HAP-1 (cell line): ENCODE results near the gene LRIG1.

Experiments
- DNase-seq, 2 experiments: peaks; one replicate each; pipeline ENCODE4 v3.0.0-alpha.2; 2016 to 2020; ENCODE audit warnings: low spot score in 2 of 2
- H3K27me3 ChIP-seq: fragments of 250-450 bp; sonication (Bioruptor Pico); 2 replicates; pipeline ENCODE4 v1.5.1; 2020; ENCODE audit warnings: low read depth, mild to moderate bottlenecking, moderate library complexity
- H3K36me3 ChIP-seq: fragments of 250-450 bp; sonication (Bioruptor Pico); replicated peaks from 2 replicates; pipeline ENCODE4 v1.5.1; 2020; ENCODE audit warnings: mild to moderate bottlenecking
- H3K4me1 ChIP-seq: fragments of 250-450 bp; sonication (Bioruptor Pico); 2 replicates; pipeline ENCODE4 v1.5.1; 2020; ENCODE audit warnings: mild to moderate bottlenecking
- H3K4me3 ChIP-seq: fragments of 250-450 bp; sonication (Bioruptor Pico); 2 replicates; pipeline ENCODE4 v1.5.1; 2020; ENCODE audit warnings: mild to moderate bottlenecking, moderate library complexity
- H3K9me3 ChIP-seq: fragments of 250-450 bp; sonication (Bioruptor Pico); 2 replicates; pipeline ENCODE4 v1.5.1; 2020; ENCODE audit warnings: mild to moderate bottlenecking, moderate library complexity
- in situ Hi-C: fragments of 300-500 bp; cut with MboI; formaldehyde crosslinking; loops from 3 replicates; pipeline ENCODE4 v1.14.3; 2020; ENCODE audit warnings: low sequenced_read_pairs, inconsistent platforms, mixed read lengths

Gene LRIG1

DNA sequence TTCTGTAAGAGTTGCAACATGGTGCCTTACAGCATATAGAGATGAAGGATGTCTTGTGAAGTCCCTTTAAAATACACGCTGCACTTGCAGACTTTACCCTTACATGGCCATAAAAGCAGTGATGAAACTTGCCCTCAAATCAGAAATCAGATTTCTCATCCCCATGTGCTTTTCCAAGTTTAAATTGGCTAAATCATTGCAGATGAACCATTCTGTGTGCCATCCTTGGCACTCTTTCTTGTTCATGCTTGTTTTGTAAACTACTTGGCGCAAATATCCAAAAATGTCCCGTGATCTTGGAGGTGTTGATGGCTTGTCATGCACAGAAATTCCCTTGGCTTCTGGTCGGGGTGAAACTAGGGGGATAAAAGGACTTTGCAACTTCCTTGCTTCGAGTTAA is 135.7 kb downstream of the LRIG1 start:
- Histone ChIP-seq H3K27me3 (no peaks in the 10 kb centered on the region), H3K9me3 (no peaks in the 10 kb centered on the region), H3K36me3 (no peaks in the 10 kb centered on the region), H3K4me3 (no peak overlapping the region), H3K4me1 (no peaks in the 10 kb centered on the region)
- in situ Hi-C loops: no loop called here
- DNase-seq: no peak

DNA sequence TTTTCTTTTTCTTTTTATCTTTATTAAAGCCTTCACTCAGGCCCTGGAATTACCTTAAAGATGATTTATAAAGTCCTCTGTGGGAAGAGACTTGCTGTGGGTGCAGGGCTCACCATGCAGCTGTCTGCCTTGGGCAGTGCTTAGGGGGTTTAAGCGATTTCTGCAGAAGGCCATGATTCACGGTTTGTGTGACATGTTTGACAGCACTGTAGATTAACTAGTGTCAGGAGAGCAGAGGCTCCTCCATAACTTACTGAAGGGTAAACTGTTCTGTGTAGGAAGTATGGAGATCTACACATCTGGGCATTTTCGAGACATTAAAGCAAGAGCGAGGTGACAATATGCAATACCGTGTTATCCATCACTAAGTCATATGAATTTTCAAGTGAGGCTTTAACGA is 137.7 kb downstream of the LRIG1 start:
- Histone ChIP-seq H3K4me3 (no peak overlapping the region), H3K27me3 (no peaks in the 10 kb centered on the region), H3K4me1 (no peaks in the 10 kb centered on the region), H3K36me3 (no peaks in the 10 kb centered on the region), H3K9me3 (no peaks in the 10 kb centered on the region)
- no peak for DNase-seq
- in situ Hi-C loops: no loop called here

DNA sequence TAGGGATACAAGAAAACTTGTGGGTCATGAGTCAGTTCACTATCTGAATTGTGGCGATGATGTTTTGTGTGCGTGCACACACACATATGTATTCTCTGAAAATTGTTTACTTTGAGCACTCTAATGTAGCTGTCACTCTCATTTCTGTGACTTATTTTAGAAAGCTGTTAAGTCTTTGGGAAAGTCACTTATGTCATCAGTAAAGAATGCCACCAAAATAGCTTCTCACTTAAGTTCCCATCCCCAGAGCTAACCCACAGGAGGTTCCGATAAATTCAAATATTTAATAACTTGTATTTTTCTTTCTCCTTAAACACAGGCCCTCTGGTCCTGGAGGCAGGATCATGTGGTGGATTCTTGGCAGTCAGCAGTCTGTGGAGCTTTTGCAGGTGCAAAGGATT is 138.3 kb downstream of the LRIG1 start:
- Histone ChIP-seq H3K4me3 (no peak overlapping the region), H3K9me3 (no peaks in the 10 kb centered on the region), H3K27me3 (no peaks in the 10 kb centered on the region), H3K36me3 (no peaks in the 10 kb centered on the region), H3K4me1 (no peaks in the 10 kb centered on the region)
- no peak for DNase-seq
- in situ Hi-C loops: no loop called here

DNA sequence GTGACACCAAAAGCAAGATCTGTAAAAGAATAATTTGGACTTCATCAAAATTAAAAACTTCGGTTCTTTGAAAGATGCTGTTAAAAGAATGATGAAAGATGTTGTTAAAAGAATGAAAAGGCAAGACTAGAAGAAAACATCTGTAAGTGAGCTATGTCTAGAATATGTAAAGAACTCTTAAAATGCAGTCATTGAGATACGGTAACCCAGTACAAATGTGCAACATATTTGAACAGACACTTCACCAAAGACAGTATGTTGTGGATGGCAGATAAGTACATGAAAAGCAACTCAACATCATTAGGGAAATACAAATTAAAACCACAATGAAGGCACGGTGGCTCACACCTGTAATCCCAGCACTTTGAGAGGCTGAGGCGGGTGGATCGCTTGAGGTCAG is 139.5 kb downstream of the LRIG1 start:
- Histone ChIP-seq H3K36me3 (no peaks in the 10 kb centered on the region), H3K4me3 (no peak overlapping the region), H3K9me3 (no peaks in the 10 kb centered on the region), H3K4me1 (no peaks in the 10 kb centered on the region), H3K27me3 (no peaks in the 10 kb centered on the region)
- in situ Hi-C loops: no loop called here
- no peak for DNase-seq

DNA sequence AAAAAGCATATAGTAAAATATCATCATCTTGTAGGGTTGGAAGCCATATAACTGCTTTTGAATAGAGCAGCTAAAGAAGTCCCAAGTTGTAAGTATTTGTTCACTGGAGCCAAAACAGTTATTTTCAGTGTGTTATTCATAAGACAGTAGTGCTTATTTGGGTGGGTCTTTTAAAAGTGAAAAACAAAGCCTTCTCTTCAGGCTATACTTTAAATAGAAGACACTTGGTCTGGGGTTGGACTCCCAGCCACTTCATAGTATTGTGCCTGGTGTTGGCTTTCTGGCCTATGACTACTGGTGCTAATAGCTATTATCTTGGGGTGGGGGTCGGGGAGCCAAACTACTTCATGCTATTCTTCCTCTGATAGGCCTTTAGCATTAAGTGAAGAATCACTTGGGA is 144.8 kb downstream of the LRIG1 start:
- no peaks in the 10 kb centered on the region for H3K4me1 ChIP-seq
- no peaks in the 10 kb centered on the region for H3K27me3 ChIP-seq
- no peaks in the 10 kb centered on the region for H3K36me3 ChIP-seq
- no peak overlapping the region for H3K4me3 ChIP-seq
- no peak for DNase-seq
- H3K9me3 ChIP-seq: no peaks in the 10 kb centered on the region
- in situ Hi-C loops: no loop called here

DNA sequence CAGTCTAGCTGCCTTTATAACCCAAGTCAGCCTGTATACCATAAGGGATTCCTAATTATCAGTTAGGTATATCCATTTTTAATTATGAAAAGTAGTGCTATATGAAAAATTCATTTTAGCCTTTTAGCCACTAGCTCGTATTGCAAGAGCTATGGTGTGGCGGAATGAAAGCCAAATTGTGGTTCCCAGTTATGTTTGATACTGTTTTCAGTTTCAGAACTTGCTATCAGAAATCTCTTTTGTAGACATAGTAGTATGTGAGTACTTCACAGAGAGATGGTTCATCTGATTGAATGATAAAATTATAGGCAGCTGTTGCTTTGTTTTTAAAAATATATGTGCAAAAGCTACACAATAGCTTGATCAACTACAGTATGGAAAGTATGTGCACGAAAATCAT is 145.4 kb downstream of the LRIG1 start:
- H3K27me3 ChIP-seq: no peaks in the 10 kb centered on the region
- DNase-seq: no peak
- in situ Hi-C loops: no loop called here

DNA sequence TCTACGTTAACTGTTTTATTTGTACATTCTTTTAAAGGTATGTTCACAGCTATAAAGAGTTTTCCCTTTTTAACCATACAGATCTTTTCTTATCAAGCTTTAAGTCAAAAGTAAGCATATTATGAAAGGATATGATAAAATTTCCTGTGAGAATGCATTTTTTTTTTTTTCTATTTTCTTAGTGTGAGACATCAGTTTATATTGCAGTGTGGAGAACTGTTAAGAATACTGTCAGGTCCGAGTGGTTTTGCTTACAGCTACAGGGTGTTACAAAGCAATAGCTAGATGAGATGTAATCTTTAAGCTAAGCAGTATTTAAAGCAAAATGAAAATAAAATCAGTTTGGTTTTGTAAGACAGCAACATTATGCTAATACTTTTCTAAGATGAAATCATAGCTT is 146.8 kb downstream of the LRIG1 start:
- Histone ChIP-seq H3K9me3 (no peaks in the 10 kb centered on the region), H3K27me3 (no peaks in the 10 kb centered on the region), H3K4me1 (no peaks in the 10 kb centered on the region; the same call in 1 of the 2 replicates), H3K36me3 (no peaks in the 10 kb centered on the region), H3K4me3 (no peak overlapping the region)
- DNase-seq: no peak
- in situ Hi-C loops: no loop called here

More for the DNA sequence above, 145.4 kb downstream of the LRIG1 start:
- Histone ChIP-seq H3K9me3 (no peaks in the 10 kb centered on the region), H3K4me1 (no peaks in the 10 kb centered on the region), H3K36me3 (no peaks in the 10 kb centered on the region), H3K4me3 (no peak overlapping the region)

DNA sequence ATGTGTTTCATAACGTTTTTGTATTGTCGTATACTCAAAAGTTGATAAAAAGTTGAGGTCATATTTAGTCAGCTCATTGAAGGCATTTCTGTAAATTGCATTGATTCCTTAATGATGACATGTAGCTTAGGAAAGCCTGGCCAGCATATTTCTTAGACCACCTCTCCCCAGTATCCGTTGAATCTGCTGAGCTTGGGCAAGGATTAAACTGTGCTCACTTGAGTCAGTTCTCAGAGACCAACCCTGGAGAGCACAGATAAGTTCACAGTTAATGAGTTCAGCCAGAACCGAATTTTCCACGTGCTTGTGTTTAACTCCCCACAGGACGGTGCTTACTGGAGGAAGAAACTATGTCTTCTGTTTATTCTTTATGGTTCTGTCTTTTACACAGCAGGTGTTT is 147.3 kb downstream of the LRIG1 start:
- Histone ChIP-seq H3K27me3 (no peaks in the 10 kb centered on the region), H3K4me1 (no peaks in the 10 kb centered on the region; the same call in 1 of the 2 replicates), H3K4me3 (no peak overlapping the region), H3K36me3 (no peaks in the 10 kb centered on the region), H3K9me3 (no peaks in the 10 kb centered on the region)
- in situ Hi-C loops: no loop called here
- DNase-seq: no peak

DNA sequence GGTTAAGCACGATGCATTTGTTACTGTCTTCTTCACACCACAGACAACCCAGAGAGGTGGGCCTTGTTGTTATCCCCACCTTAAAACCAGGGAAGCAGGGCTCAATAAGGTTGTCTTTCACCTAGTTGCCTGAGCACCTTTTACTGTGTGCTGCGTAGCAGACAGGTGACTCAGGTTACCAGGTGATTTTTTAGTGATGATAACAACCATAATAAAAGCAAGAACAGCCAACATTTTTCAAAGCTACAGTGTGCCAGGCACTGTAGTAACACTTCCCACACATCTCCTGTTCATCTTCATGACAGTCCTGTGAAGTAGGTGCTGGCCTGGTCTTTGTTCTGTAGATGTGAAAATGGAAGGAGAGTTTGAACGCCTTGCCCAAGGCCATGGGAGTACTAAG is 147.8 kb downstream of the LRIG1 start:
- Histone ChIP-seq H3K9me3 (no peaks in the 10 kb centered on the region), H3K27me3 (no peaks in the 10 kb centered on the region), H3K4me1 (no peaks in the 10 kb centered on the region; the same call in 1 of the 2 replicates), H3K4me3 (no peak overlapping the region), H3K36me3 (no peaks in the 10 kb centered on the region)
- no peak for DNase-seq
- in situ Hi-C loops: no loop called here

DNA sequence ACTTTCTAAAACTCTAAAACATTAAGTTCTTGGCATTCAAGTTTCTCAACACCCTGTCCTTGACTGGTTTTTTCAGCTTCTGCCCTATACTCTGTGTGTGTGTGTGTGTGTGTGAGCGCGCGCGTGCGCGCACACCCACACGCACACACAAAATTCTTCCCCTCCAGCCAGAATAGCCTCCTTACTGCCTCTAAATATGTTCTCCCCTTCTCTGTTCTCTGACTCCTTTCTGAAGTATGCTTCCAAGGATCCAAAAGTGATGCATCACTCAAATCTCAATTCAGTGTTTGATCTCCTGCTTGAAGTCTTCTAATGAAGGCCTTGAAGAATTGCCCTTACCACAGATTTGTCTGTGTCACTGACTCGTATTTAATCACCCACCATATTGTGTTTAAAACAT is 150.2 kb downstream of the LRIG1 start:
- Histone ChIP-seq H3K9me3 (no peaks in the 10 kb centered on the region), H3K36me3 (no peaks in the 10 kb centered on the region), H3K4me1 (no peaks in the 10 kb centered on the region; the same call in 1 of the 2 replicates), H3K4me3 (no peak overlapping the region), H3K27me3 (no peaks in the 10 kb centered on the region)
- DNase-seq: no peak
- in situ Hi-C loops: no loop called here

DNA sequence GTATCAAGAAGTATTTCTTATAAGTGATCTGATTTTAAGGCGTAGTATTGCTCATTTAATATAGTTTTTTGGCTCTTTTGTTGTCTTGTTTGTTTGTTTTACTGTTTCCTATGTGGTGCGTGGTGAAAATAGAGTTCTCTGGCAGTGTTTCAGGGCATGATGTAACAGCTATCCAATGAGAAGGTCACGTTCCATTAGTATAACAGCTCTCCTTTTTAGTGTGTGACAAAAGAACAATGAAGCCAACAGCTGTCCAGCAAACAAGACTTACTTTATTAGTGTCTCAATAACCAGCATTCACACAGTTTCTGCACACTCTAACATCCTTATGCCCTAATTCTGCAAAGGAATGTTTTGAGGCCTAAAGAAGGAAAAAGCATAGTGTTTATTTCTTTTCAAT is 152.1 kb downstream of the LRIG1 start:
- peak in 1 of 2 experiments; percentile 12 for DNase-seq
- in situ Hi-C loops: no loop called here

DNA sequence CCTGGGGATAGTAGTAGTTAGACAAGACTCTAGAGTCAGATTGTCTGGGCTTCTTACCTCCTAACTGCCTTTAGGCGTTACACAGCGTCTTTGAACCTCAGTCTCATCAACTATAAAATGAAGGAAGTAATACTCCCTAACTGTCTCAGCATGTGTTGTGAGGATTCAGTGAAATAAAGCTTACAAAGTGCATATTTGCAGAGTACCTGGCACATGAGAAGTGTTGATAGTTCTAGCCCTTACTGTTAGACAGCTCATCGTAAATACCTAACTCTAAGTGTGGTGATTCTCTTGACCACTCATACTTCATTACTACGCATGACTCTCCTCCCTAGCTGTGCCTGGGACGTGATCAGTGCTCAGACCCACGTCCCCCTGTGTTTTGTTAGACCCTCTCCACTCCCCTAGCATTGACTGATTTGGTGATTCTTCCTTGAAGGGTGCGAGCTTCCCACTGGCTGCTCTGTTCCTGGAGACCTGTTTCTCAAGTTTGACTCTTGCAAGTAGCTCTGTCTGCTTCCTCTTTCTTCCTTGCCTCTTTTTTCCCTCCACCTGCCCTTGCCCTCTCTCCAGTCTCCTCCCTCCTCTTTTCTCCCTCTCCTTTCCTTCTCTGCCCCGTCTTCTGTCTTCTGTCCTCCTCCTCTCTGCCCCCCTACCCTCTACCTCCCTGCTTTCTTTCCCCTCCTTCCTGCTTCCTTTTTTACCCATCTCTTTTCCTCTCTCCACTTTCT is 155.8 kb downstream of the LRIG1 start:
- in situ Hi-C loops: no loop called here

More for the DNA sequence above, 152.1 kb downstream of the LRIG1 start:
- Histone ChIP-seq H3K27me3 (no peaks in the 10 kb centered on the region), H3K9me3 (no peaks in the 10 kb centered on the region), H3K4me1 (no peaks in the 10 kb centered on the region; the same call in 1 of the 2 replicates), H3K4me3 (no peak overlapping the region), H3K36me3 (no peaks in the 10 kb centered on the region)

DNA sequence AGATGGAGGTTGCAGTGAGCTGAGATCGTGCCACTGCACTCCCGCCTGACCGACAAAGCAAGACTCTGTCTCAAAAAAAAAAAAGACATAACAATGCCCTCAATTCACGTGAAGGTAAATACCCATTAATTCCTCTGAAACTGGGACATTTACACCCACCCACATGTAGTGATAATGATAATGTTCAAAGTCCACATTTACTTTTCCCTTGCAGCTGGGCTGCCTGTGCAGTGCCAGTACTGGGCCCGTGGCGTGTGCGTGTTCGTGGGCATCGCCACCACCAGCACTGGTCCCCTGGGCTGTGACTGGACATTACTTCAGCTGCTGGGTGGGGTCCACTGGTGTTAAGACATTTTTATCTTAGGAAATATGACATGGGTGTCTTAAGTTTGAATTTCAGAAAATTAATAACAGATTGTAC is 156.4 kb downstream of the LRIG1 start:
- H3K9me3 ChIP-seq: no peaks in the 10 kb centered on the region
- in situ Hi-C loops: no loop called here
- no peak overlapping the region for H3K4me3 ChIP-seq
- no peaks in the 10 kb centered on the region; the same call in 1 of the 2 replicates for H3K4me1 ChIP-seq
- H3K36me3 ChIP-seq: no peaks in the 10 kb centered on the region
- DNase-seq: no peak
- H3K27me3 ChIP-seq: no peaks in the 10 kb centered on the region

More for the DNA sequence above, 155.8 kb downstream of the LRIG1 start:
- no peak for DNase-seq
- H3K4me3 ChIP-seq: no peak overlapping the region
- no peaks in the 10 kb centered on the region for H3K36me3 ChIP-seq
- no peaks in the 10 kb centered on the region; the same call in 1 of the 2 replicates for H3K4me1 ChIP-seq
- H3K27me3 ChIP-seq: no peaks in the 10 kb centered on the region
- no peaks in the 10 kb centered on the region for H3K9me3 ChIP-seq

DNA sequence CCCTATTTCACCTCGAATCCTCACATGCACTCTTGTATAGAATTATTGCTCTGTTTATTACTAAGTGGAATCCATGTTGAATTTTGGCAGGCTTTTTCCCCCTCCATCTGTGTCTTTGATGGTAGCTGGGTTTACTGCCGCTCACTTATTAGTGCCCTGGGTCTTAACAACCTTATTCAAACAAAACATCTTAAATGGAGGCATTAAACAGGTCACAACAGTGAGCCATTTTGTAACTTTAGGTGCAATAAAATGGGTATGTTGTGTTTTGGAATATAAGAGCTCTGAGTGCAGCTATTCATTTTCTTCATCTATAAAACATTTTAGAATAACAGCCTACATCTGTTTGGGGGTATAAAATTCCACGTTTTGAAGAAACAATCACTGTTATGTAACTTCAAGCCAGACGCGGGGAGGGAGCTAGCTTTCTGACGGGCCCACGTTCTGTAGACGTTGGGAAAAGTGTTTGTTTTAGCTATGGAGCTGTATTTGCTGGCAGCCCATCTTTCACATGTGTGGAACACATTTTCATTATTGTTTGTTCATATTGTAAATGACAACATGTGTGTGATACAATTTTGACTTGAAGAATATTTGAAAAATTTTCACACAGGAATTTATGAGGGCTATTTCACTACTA is 158.0 kb downstream of the LRIG1 start:
- in situ Hi-C loops: no loop called here
- Histone ChIP-seq H3K4me1 (no peaks in the 10 kb centered on the region; the same call in 1 of the 2 replicates), H3K36me3 (no peaks in the 10 kb centered on the region), H3K9me3 (no peaks in the 10 kb centered on the region), H3K27me3 (no peaks in the 10 kb centered on the region), H3K4me3 (no peak overlapping the region)
- DNase-seq: no peak
